Stimulated activated naive B cell treated with anti-CD40 and anti-IgM and Interleukin-4, amounts not matched to agents 10 μg/mL and 1 μg/mL and 100 μg/mL, for 72 hours (primary cell): ENCODE measurements around the gene CPXM1.

Experiments used
- ATAC-seq, 2 donors: fragments of 150-1000 bp; cut with Tn5 transposase; replicated peaks; 2 replicates each; pipeline ENCODE4 v1.10.0; 2021; ENCODE audit warnings: moderate library complexity in 1 of 2
- DNase-seq: peaks from one replicate; pipeline ENCODE4 v3.0.0; 2021
- H3K27ac Mint-ChIP-seq: one replicate; pipeline ENCODE4 v1.8.0; 2022; ENCODE audit warnings: mild to moderate bottlenecking, mixed read lengths
- H3K27me3 Mint-ChIP-seq, 2 donors: one replicate each; pipeline ENCODE4 v1.8.0; 2022; ENCODE audit warnings: mixed read lengths in 2 of 2
- H3K36me3 Mint-ChIP-seq, 2 donors: one replicate each; pipeline ENCODE4 v1.8.0; 2022; ENCODE audit warnings: mixed read lengths in 2 of 2, mild to moderate bottlenecking in 1 of 2
- H3K4me1 Mint-ChIP-seq, 2 donors: one replicate each; pipeline ENCODE4 v1.8.0; 2022; ENCODE audit warnings: mixed read lengths in 2 of 2, mild to moderate bottlenecking in 1 of 2
- H3K4me3 Mint-ChIP-seq, 2 donors: one replicate each; pipeline ENCODE4 v1.8.0; 2022; ENCODE audit warnings: mild to moderate bottlenecking in 2 of 2, mixed read lengths in 2 of 2, moderate library complexity in 1 of 2
- H3K9me3 Mint-ChIP-seq, 2 donors: one replicate each; pipeline ENCODE4 v1.8.0; 2022; ENCODE audit warnings: mixed read lengths in 2 of 2, mild to moderate bottlenecking in 1 of 2

Gene CPXM1

GRCh38 chr20:2748551-2749342 lies 51.7 kb downstream of the CPXM1 start:
- no peak for ATAC-seq
- Mint-ChIP-seq H3K4me3 (no peak overlapping the region), H3K36me3 (no peaks in the 10 kb centered on the region), H3K27ac (no peak overlapping the region), H3K9me3 (no peaks in the 10 kb centered on the region), H3K27me3 (peaks cover 42 to 48% of the 10 kb centered on the region in 2 donors), H3K4me1 (peaks cover 19 to 32% of the 10 kb centered on the region in 2 donors)
- DNase-seq: no peak

GRCh38 chr20:2747676-2748235 lies 52.7 kb downstream of the CPXM1 start:
- no peak for ATAC-seq
- peaks cover 42 to 48% of the 10 kb centered on the region in 2 donors for H3K27me3 Mint-ChIP-seq
- no peaks in the 10 kb centered on the region for H3K9me3 Mint-ChIP-seq
- H3K4me1 Mint-ChIP-seq: peaks cover 18 to 29% of the 10 kb centered on the region in 2 donors
- no peaks in the 10 kb centered on the region for H3K36me3 Mint-ChIP-seq
- no peak overlapping the region for H3K4me3 Mint-ChIP-seq
- no peak overlapping the region for H3K27ac Mint-ChIP-seq
- DNase-seq: no peak

- ATAC-seq (no peak), DNase-seq (no peak)
- H3K36me3 Mint-ChIP-seq: no peaks in the 10 kb centered on the region
- H3K4me3 Mint-ChIP-seq: no peak overlapping the region
- peaks cover 18 to 26% of the 10 kb centered on the region in 2 donors for H3K4me1 Mint-ChIP-seq
- H3K27me3 Mint-ChIP-seq: peaks cover 49 to 52% of the 10 kb centered on the region in 2 donors
- no peak overlapping the region for H3K27ac Mint-ChIP-seq
- no peaks in the 10 kb centered on the region for H3K9me3 Mint-ChIP-seq
These were observed 53.7 kb downstream of the CPXM1 start for GRCh38 chr20:2746636-2747265.

- Mint-ChIP-seq H3K27ac (no peak overlapping the region), H3K36me3 (no peaks in the 10 kb centered on the region), H3K4me1 (peaks cover 18 to 21% of the 10 kb centered on the region in 2 donors), H3K27me3 (peaks cover 49 to 55% of the 10 kb centered on the region in 2 donors), H3K4me3 (no peak overlapping the region), H3K9me3 (no peaks in the 10 kb centered on the region)
- DNase-seq (no peak), ATAC-seq (no peak)
These were observed 54.3 kb downstream of the CPXM1 start for GRCh38 chr20:2745936-2746635.

GRCh38 chr20:2745060-2745910 lies 55.1 kb downstream of the CPXM1 start:
- H3K27me3 Mint-ChIP-seq: peaks cover 47 to 53% of the 10 kb centered on the region in 2 donors
- no peak for ATAC-seq
- no peaks in the 10 kb centered on the region for H3K36me3 Mint-ChIP-seq

More at GRCh38 chr20:2745060-2745910, 55.1 kb downstream of the CPXM1 start:
- no peaks in the 10 kb centered on the region for H3K9me3 Mint-ChIP-seq
- DNase-seq: no peak
- no peak overlapping the region for H3K4me3 Mint-ChIP-seq
- H3K4me1 Mint-ChIP-seq: peaks cover 11 to 13% of the 10 kb centered on the region in 2 donors
- H3K27ac Mint-ChIP-seq: no peak overlapping the region
